Endometrial microvascular endothelial cells (primary cell): ENCODE measurements around the gene FGD3. TPM values are rescaled to one million over a fixed set of nuclear protein-coding genes. Genes with fewer than 3 reads are reported as not detected.

Experiments used
- in situ Hi-C: cut with HindIII; loops from 2 replicates; pipeline ENCODE4 v1.10.0; 2017; ENCODE audit warnings: low sequenced_read_pairs, low pct_unique_long_range_greater_than_20kb; ENCODE audit errors: inconsistent ontology term
- total RNA-seq: library from RNA; depleted of rRNA; stranded (reverse); fragments of >200 nt; gene quantifications from one replicate; pipeline ENCODE4 v1.2.3, GENCODE V29; 2015; ENCODE audit errors: inconsistent ontology term

FGD3 gene
- total RNA-seq, 1 donor from 2014 or later = not detected

GRCh38 chr9:93081081-93081529 is 133.8 kb downstream of the FGD3 start:
- in situ Hi-C loops = no loop called here

GRCh38 chr9:93081931-93082330 is 134.6 kb downstream of the FGD3 start:
- in situ Hi-C loops = no loop called here

GRCh38 chr9:93082841-93083411 is 135.6 kb downstream of the FGD3 start:
- in situ Hi-C loops = no loop called here

- in situ Hi-C loops = no loop called here
These were observed 136.5 kb downstream of the FGD3 start for GRCh38 chr9:93083592-93084470.

GRCh38 chr9:93084471-93084881 is 137.2 kb downstream of the FGD3 start:
- in situ Hi-C loops = no loop called here

GRCh38 chr9:93085676-93086075 is 138.4 kb downstream of the FGD3 start:
- in situ Hi-C loops = no loop called here

Other genes starting within 250 kb of the FGD3 start
- 43.1 TPM for gene BICD2, start 182.7 kb upstream of the FGD3 start, total RNA-seq
- gene ZNF484, start 69.5 kb upstream of the FGD3 start, total RNA-seq = 6.0 TPM
- gene SUSD3, start 111.2 kb downstream of the FGD3 start, total RNA-seq = not detected
- gene CARD19, start 148.7 kb downstream of the FGD3 start, total RNA-seq = 101 TPM
- 76.0 TPM for gene NINJ1, start 186.7 kb downstream of the FGD3 start, total RNA-seq
- gene WNK2, start 236.6 kb downstream of the FGD3 start, total RNA-seq = not detected